Measurements from ENCODE around the gene NKX1-2.

NKX1-2 gene

GRCh38 chr10:124476043-124476725 lies 26.3 kb upstream of the NKX1-2 start:
- DNase-seq (ENCODE audit: low read depth): no peak
- no peak for TF ChIP-seq CTCF (conservative IDR thresholded peaks at IDR 0.05; ENCODE audit: low read length)
- H3K4me3 ChIP-seq (ENCODE audit: low read length): no peak overlapping the region

- no peak for DNase-seq (ENCODE audit: low read depth)
- no peak for TF ChIP-seq CTCF (conservative IDR thresholded peaks at IDR 0.05; ENCODE audit: low read length)
These were observed 24.8 kb upstream of the NKX1-2 start for GRCh38 chr10:124474514-124475070.

DNA sequence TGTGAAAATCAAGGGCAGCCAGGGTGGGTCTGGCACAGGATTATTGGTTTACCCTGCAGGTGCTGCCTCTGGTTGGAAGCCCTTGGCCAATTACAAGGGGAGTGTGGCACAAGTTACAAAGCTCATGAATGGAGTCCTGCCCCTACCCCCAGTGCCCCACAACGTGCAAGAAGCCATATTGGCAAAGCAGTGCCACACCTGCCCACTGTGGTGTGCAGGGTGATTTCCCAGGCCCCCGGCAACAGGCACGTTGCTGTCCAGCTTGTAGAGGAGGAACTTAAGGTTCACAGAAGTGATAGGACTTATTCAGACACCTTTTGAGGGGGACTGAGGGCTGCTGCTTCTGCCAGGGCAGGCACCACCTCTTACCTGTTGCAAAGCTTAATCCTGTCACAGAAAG lies 23.2 kb upstream of the NKX1-2 start:
- no peak for DNase-seq (ENCODE audit: low read depth)
- no peak for TF ChIP-seq CTCF (conservative IDR thresholded peaks at IDR 0.05; ENCODE audit: low read length)
- no peak overlapping the region for H3K4me3 ChIP-seq (ENCODE audit: low read length)

More at GRCh38 chr10:124474514-124475070, 24.8 kb upstream of the NKX1-2 start:
- no peak overlapping the region for H3K4me3 ChIP-seq (ENCODE audit: low read length)

- H3K4me3 ChIP-seq (ENCODE audit: low read length): no peak overlapping the region
- no peak for TF ChIP-seq CTCF (conservative IDR thresholded peaks at IDR 0.05; ENCODE audit: low read length)
These were observed 22.2 kb upstream of the NKX1-2 start for GRCh38 chr10:124472071-124472470.

GRCh38 chr10:124470544-124471434 lies 21.0 kb upstream of the NKX1-2 start:
- H3K4me3 ChIP-seq (ENCODE audit: low read length): no peak overlapping the region
- no peak for TF ChIP-seq CTCF (conservative IDR thresholded peaks at IDR 0.05; ENCODE audit: low read length)
- no peak for DNase-seq (ENCODE audit: low read depth)

More at GRCh38 chr10:124472071-124472470, 22.2 kb upstream of the NKX1-2 start:
- no peak for DNase-seq (ENCODE audit: low read depth)

DNA sequence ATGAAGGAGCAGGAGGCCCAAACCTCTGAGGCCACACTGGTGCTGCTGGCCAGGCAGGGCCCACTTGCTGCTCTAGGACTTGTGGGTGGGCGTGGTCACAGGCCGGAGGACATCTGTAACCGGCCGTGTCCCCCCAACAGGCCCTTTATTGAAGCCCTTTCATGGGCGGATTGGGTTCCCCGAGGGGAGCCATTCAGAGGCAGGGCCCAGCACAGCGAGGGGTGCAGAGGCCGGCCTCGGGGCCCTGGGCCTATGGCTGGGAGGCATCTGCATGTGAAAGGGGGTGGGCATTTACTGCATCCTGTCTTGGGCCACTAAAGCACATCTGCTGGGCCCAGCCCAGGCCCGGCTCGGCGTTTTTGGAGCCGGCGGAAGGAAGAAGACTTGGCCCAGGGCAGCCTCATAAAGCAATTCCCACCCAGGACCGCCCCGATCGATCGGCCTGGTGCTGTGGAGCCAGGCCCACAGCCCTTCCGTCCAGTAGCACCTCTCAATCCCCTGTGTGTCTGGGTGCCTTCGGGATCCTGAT lies 20.2 kb upstream of the NKX1-2 start:
- no peak for TF ChIP-seq CTCF (conservative IDR thresholded peaks at IDR 0.05; ENCODE audit: low read length)
- DNase-seq (ENCODE audit: low read depth): no peak
- H3K4me3 ChIP-seq (ENCODE audit: low read length): no peak overlapping the region

Measured in AG10803 (cell line).